A549 (cell line): Measurements from ENCODE around the gene SDR39U1.

ENCODE experiments used
- BHLHE40 ChIP-seq: IDR thresholded peaks from 2 replicates; pipeline ENCODE4 v1.6.1; 2012; ENCODE audit warnings: low read depth, low read length, inconsistent platforms
- EP300 ChIP-seq, 2 experiments: fragments of >200 bp; sonication (Bioruptor Twin); formaldehyde crosslinking; IDR thresholded peaks; 2 replicates in 1 of 2; 3 replicates in 1 of 2; pipeline ENCODE4 v1.6.1; 2016 to 2017
- MYC ChIP-seq: IDR thresholded peaks from 2 replicates; pipeline ENCODE4 v1.6.1; 2012; ENCODE audit warnings: mild to moderate bottlenecking, inconsistent platforms, low read length, improper control_type of control experiment, borderline replicate concordance
- POLR2A ChIP-seq: IDR thresholded peaks from 2 replicates; pipeline ENCODE4 v1.6.1; 2012; ENCODE audit warnings: mild to moderate bottlenecking, low read length
- ZFP36 ChIP-seq: fragments of 450-650 bp; IDR thresholded peaks from 2 replicates; pipeline ENCODE4 v1.6.1; 2014; ENCODE audit warnings: borderline replicate concordance; ENCODE audit not compliant: partially characterized antibody
- ZNF302 ChIP-seq: fragments of 250-450 bp; sonication (Bioruptor Pico); IDR thresholded peaks from 2 replicates; pipeline ENCODE4 v1.9.0; 2021; ENCODE audit warnings: inconsistent platforms, mild to moderate bottlenecking, moderate library complexity
- TF ChIP-seq, protein P1 (sequence below): fragments of >200 bp; sonication (Bioruptor Twin); formaldehyde crosslinking; IDR thresholded peaks from 3 replicates; pipeline ENCODE4 v1.5.1; 2016
- TF ChIP-seq, protein P2 (sequence below): fragments of 200-600 bp; sonication (generic); IDR thresholded peaks from 2 replicates; pipeline ENCODE4 v1.6.1; 2016; ENCODE audit warnings: antibody characterized with exemption, mild to moderate bottlenecking, moderate library complexity
- TF ChIP-seq, protein P3 (sequence below): fragments of 450-650 bp; IDR thresholded peaks from 2 replicates; pipeline ENCODE4 v1.6.1; 2014; ENCODE audit warnings: antibody characterized with exemption
- TF ChIP-seq, protein P4 (sequence below): IDR thresholded peaks from 2 replicates; pipeline ENCODE4 v1.6.1; 2012; ENCODE audit warnings: low read depth, borderline replicate concordance

DNA sequence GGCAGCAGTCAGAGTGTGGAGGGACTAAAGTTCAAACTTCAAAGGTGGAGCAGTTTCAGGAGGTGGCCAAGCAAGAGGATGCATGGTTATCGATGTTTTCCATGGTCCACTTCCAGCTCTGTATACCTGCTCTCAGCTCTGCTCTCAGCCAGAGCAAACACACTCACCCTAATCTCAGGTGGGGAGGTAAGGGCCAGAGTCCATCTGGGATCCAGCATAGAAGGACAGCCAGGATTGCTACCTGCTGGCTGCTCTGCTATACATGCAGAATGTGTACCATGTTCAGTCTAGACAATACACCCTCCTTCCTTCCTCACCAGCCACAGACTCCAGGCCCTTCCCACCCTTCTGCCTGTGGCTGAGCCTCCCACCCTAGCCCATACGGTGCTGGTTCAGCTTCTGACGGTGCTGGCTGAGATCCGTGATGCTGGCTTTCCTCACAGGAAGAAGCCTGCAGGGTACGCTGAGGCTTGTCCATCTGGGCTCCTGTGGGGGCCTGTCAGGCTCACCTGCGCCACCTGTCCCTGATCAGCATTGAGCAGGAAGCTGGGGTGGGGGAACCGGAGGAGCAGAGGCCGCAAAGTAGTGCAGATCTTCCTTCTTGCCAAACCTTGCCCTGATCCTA is 15.6 kb downstream of the SDR39U1 start:
- TF ChIP-seq, protein P1, sequence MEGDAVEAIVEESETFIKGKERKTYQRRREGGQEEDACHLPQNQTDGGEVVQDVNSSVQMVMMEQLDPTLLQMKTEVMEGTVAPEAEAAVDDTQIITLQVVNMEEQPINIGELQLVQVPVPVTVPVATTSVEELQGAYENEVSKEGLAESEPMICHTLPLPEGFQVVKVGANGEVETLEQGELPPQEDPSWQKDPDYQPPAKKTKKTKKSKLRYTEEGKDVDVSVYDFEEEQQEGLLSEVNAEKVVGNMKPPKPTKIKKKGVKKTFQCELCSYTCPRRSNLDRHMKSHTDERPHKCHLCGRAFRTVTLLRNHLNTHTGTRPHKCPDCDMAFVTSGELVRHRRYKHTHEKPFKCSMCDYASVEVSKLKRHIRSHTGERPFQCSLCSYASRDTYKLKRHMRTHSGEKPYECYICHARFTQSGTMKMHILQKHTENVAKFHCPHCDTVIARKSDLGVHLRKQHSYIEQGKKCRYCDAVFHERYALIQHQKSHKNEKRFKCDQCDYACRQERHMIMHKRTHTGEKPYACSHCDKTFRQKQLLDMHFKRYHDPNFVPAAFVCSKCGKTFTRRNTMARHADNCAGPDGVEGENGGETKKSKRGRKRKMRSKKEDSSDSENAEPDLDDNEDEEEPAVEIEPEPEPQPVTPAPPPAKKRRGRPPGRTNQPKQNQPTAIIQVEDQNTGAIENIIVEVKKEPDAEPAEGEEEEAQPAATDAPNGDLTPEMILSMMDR = no peak
- TF ChIP-seq MYC = no peak
- no peak for TF ChIP-seq POLR2A
- TF ChIP-seq, protein P2, sequence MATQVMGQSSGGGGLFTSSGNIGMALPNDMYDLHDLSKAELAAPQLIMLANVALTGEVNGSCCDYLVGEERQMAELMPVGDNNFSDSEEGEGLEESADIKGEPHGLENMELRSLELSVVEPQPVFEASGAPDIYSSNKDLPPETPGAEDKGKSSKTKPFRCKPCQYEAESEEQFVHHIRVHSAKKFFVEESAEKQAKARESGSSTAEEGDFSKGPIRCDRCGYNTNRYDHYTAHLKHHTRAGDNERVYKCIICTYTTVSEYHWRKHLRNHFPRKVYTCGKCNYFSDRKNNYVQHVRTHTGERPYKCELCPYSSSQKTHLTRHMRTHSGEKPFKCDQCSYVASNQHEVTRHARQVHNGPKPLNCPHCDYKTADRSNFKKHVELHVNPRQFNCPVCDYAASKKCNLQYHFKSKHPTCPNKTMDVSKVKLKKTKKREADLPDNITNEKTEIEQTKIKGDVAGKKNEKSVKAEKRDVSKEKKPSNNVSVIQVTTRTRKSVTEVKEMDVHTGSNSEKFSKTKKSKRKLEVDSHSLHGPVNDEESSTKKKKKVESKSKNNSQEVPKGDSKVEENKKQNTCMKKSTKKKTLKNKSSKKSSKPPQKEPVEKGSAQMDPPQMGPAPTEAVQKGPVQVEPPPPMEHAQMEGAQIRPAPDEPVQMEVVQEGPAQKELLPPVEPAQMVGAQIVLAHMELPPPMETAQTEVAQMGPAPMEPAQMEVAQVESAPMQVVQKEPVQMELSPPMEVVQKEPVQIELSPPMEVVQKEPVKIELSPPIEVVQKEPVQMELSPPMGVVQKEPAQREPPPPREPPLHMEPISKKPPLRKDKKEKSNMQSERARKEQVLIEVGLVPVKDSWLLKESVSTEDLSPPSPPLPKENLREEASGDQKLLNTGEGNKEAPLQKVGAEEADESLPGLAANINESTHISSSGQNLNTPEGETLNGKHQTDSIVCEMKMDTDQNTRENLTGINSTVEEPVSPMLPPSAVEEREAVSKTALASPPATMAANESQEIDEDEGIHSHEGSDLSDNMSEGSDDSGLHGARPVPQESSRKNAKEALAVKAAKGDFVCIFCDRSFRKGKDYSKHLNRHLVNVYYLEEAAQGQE = no peak
- TF ChIP-seq, protein P3, sequence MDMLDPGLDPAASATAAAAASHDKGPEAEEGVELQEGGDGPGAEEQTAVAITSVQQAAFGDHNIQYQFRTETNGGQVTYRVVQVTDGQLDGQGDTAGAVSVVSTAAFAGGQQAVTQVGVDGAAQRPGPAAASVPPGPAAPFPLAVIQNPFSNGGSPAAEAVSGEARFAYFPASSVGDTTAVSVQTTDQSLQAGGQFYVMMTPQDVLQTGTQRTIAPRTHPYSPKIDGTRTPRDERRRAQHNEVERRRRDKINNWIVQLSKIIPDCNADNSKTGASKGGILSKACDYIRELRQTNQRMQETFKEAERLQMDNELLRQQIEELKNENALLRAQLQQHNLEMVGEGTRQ = no peak
- no peak for TF ChIP-seq BHLHE40
- TF ChIP-seq ZNF302 (CRISPR knock-in tag) = no peak
- TF ChIP-seq ZFP36 = no peak
- no peak for TF ChIP-seq EP300 (IDR thresholded peaks at IDR 0.05)
- TF ChIP-seq, protein P4, sequence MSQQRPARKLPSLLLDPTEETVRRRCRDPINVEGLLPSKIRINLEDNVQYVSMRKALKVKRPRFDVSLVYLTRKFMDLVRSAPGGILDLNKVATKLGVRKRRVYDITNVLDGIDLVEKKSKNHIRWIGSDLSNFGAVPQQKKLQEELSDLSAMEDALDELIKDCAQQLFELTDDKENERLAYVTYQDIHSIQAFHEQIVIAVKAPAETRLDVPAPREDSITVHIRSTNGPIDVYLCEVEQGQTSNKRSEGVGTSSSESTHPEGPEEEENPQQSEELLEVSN = no peak
